Astrocyte (in vitro differentiated cells and primary cell): Measurements from ENCODE around the gene AMIGO3. TPM values are rescaled to one million over a fixed set of nuclear protein-coding genes. Genes with fewer than 3 reads are reported as not detected.
A peak's percentile ranks its signal among the peaks of the same experiment; 100 is the strongest.

Experiments used
- DNase-seq: peaks from one replicate; pipeline ENCODE4 v3.0.0-alpha.2; 2010; ENCODE audit warnings: low read depth
- FAIRE-seq: peaks from 2 replicates; lab custom pipeline; 2011; peaks lifted over from hg19 to GRCh38; lab: Jason Lieb, UNC
- H2AFZ ChIP-seq: 2 replicates; pipeline ENCODE4 v1.6.0; 2012; ENCODE audit warnings: low read depth, low read length, inconsistent platforms
- H3K27ac ChIP-seq: 2 replicates; pipeline ENCODE4 v1.5.1; 2011; ENCODE audit warnings: low read depth, low read length, inconsistent platforms
- H3K27me3 ChIP-seq: 2 replicates; pipeline ENCODE4 v1.6.0; 2011; ENCODE audit warnings: low read length, inconsistent platforms; ENCODE audit not compliant: insufficient read depth
- H3K36me3 ChIP-seq: 2 replicates; pipeline ENCODE4 v1.5.1; 2011; ENCODE audit warnings: low read length, inconsistent platforms; ENCODE audit not compliant: insufficient read depth
- H3K4me1 ChIP-seq: 2 replicates; pipeline ENCODE4 v1.5.1; 2011; ENCODE audit warnings: low read length, inconsistent platforms; ENCODE audit not compliant: insufficient read depth
- H3K4me2 ChIP-seq: 2 replicates; pipeline ENCODE4 v1.6.0; 2012; ENCODE audit warnings: low read length, inconsistent platforms
- H3K4me3 ChIP-seq: 2 replicates; pipeline ENCODE4 v1.5.1; 2011; ENCODE audit warnings: low read depth, mild to moderate bottlenecking, low read length, inconsistent platforms; ENCODE audit not compliant: insufficient read depth
- H3K79me2 ChIP-seq: 2 replicates; pipeline ENCODE4 v1.6.0; 2012; ENCODE audit warnings: mild to moderate bottlenecking, low read length, inconsistent platforms; ENCODE audit not compliant: insufficient read depth
- H3K9ac ChIP-seq: 2 replicates; pipeline ENCODE4 v1.6.0; 2012; ENCODE audit warnings: mild to moderate bottlenecking, low read length, inconsistent platforms
- H3K9me3 ChIP-seq: 2 replicates; pipeline ENCODE4 v1.5.1; 2012; ENCODE audit warnings: low read depth, mild to moderate bottlenecking, low read length, inconsistent platforms; ENCODE audit not compliant: insufficient read depth
- H4K20me1 ChIP-seq: 2 replicates; pipeline ENCODE4 v1.6.0; 2012; ENCODE audit warnings: low read length, inconsistent platforms; ENCODE audit not compliant: insufficient read depth
- H3K27ac Mint-ChIP-seq: one replicate; pipeline ENCODE4 v1.8.0; 2021; ENCODE audit warnings: mild to moderate bottlenecking, mixed read lengths; ENCODE audit not compliant: unreplicated experiment
- H3K27me3 Mint-ChIP-seq: one replicate; pipeline ENCODE4 v1.8.0; 2021; ENCODE audit warnings: low read depth, mixed read lengths; ENCODE audit not compliant: unreplicated experiment
- H3K36me3 Mint-ChIP-seq: one replicate; pipeline ENCODE4 v1.8.0; 2021; ENCODE audit warnings: low read depth, mixed read lengths; ENCODE audit not compliant: unreplicated experiment
- H3K4me1 Mint-ChIP-seq: one replicate; pipeline ENCODE4 v1.8.0; 2021; ENCODE audit warnings: low read depth, mixed read lengths; ENCODE audit not compliant: unreplicated experiment
- H3K4me3 Mint-ChIP-seq: one replicate; pipeline ENCODE4 v1.8.0; 2021; ENCODE audit warnings: mild to moderate bottlenecking, moderate library complexity, mixed read lengths; ENCODE audit not compliant: unreplicated experiment
- H3K9me3 Mint-ChIP-seq: one replicate; pipeline ENCODE4 v1.8.0; 2021; ENCODE audit warnings: mild to moderate bottlenecking, mixed read lengths; ENCODE audit not compliant: unreplicated experiment
- CTCF ChIP-seq: IDR thresholded peaks from 2 replicates; pipeline ENCODE4 v1.5.1; 2011; ENCODE audit warnings: low read depth, mild to moderate bottlenecking, inconsistent platforms, low read length, moderate library complexity; ENCODE audit not compliant: insufficient read depth
- EZH2 ChIP-seq: IDR thresholded peaks from 2 replicates; pipeline ENCODE4 v1.6.1; 2012; ENCODE audit warnings: mild to moderate bottlenecking, low read length, inconsistent platforms; ENCODE audit not compliant: insufficient read depth
- total RNA-seq: library from RNA; stranded (reverse); gene quantifications from 2 replicates; pipeline ENCODE4 v1.2.1, GENCODE V29; 2021

Gene AMIGO3
- total RNA-seq, 1 donor from 2014 or later: 0.16 TPM

- Mint-ChIP-seq H3K4me3 (peak overlapping the region; percentile 94), H3K27ac (peak overlapping the region; percentile 77), H3K36me3 (peaks cover 6% of the 10 kb centered on the region), H3K9me3 (peaks cover 3% of the 10 kb centered on the region), H3K27me3 (no peaks in the 10 kb centered on the region), H3K4me1 (peaks cover 10% of the 10 kb centered on the region)
- Histone ChIP-seq H3K4me2 (peak overlapping the region; percentile 86), H2AFZ (no peak overlapping the region), H3K9ac (peak overlapping the region; percentile 99), H3K4me1 (peaks cover 26% of the 10 kb centered on the region), H3K4me3 (peak overlapping the region; percentile 97), H3K27ac (no peak overlapping the region), H3K79me2 (peaks cover 33% of the 10 kb centered on the region), H3K36me3 (peaks cover 6% of the 10 kb centered on the region), H3K27me3 (no peaks in the 10 kb centered on the region), H3K9me3 (no peaks in the 10 kb centered on the region), H4K20me1 (peaks cover 44% of the 10 kb centered on the region)
- FAIRE-seq (no peak), DNase-seq (no peak)
- TF ChIP-seq CTCF: no peak
- no peak for TF ChIP-seq EZH2
Observed at GRCh38 chr3:49721896-49722781, 2.7 kb upstream of the AMIGO3 start.

GRCh38 chr3:49721596-49721895 lies 2.1 kb upstream of the AMIGO3 start:
- H3K36me3 ChIP-seq: peaks cover 3% of the 10 kb centered on the region
- Mint-ChIP-seq H3K4me3 (peak overlapping the region; percentile 62), H3K36me3 (peaks cover 6% of the 10 kb centered on the region), H3K27me3 (no peaks in the 10 kb centered on the region), H3K4me1 (peaks cover 10% of the 10 kb centered on the region), H3K27ac (no peak overlapping the region), H3K9me3 (peaks cover 3% of the 10 kb centered on the region)
- H4K20me1 ChIP-seq: peaks cover 48% of the 10 kb centered on the region
- H3K27me3 ChIP-seq: no peaks in the 10 kb centered on the region
- no peak overlapping the region for H3K27ac ChIP-seq
- H3K4me2 ChIP-seq: no peak overlapping the region
- H2AFZ ChIP-seq: no peak overlapping the region
- DNase-seq (no peak), FAIRE-seq (no peak)
- TF ChIP-seq CTCF (no peak), EZH2 (no peak)
- H3K4me1 ChIP-seq: peaks cover 26% of the 10 kb centered on the region
- no peak overlapping the region for H3K4me3 ChIP-seq
- no peaks in the 10 kb centered on the region for H3K9me3 ChIP-seq
- H3K9ac ChIP-seq: no peak overlapping the region
- H3K79me2 ChIP-seq: peaks cover 33% of the 10 kb centered on the region
